Stimulated activated CD4-positive, alpha-beta T cell treated with anti-CD3 and anti-CD28 coated beads, TNF-alpha, amount 100 ng/mL, for 1 hour (primary cell): Measurements from ENCODE around the gene FAM13B.
A peak's percentile ranks its signal among the peaks of the same experiment; 100 is the strongest.
"Not testable (repeated sequence)": the region's sequence is repeated elsewhere in the genome, so short reads cannot be mapped to it uniquely, and the experiment has no call there.

Source experiments
- DNase-seq, 3 donors: peaks; one replicate each; pipeline ENCODE4 v3.0.0-alpha.2; 2020; ENCODE audit warnings: low read depth in 3 of 3, low spot score in 1 of 3

Gene FAM13B

GRCh38 chr5:138032572-138033385 lies at the start of gene FAM13B:
Gene FAM13B, minus strand, starts transcription at chr5:138033079. Its CDS starts 13,968 bp downstream, at chr5:138019111.
- peak; percentile 47 to 70 (median 68) for DNase-seq

- DNase-seq: no peak
Measured at GRCh38 chr5:138082033-138082432, 49.2 kb upstream of the FAM13B start.

- DNase-seq: no peak
Measured at GRCh38 chr5:138078006-138078643, 45.2 kb upstream of the FAM13B start.

DNA sequence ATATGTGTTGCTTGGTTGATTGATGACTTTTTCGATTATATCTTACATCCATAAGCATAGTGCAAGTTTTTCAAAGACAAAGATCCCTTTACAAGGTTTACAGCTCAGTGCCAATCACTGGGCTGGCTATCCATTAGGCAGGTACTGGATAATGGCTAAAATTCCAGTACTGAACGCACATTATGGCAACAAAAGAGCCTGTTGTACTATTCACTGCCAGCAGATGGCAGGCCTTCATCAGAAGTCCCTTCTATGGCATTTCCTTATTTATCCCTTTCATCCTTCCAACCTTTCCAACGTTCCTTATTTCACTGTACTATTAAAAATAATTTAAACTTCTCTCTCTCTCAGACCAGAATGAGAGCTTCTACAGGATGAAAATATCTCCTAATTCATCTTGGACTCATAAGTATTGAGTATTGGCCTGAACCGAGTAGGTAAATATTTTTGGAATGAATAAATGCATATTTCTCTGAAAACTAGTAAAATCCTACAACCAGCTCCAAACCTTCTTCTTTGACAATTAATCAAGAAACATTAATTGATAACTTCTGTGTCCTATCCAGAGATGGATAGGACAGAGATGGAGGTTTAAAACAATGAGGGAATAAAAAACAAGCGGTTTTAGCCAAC lies 44.3 kb upstream of the FAM13B start:
- peak in 2 of 3 donors; percentile 5 to 16 for DNase-seq

DNA sequence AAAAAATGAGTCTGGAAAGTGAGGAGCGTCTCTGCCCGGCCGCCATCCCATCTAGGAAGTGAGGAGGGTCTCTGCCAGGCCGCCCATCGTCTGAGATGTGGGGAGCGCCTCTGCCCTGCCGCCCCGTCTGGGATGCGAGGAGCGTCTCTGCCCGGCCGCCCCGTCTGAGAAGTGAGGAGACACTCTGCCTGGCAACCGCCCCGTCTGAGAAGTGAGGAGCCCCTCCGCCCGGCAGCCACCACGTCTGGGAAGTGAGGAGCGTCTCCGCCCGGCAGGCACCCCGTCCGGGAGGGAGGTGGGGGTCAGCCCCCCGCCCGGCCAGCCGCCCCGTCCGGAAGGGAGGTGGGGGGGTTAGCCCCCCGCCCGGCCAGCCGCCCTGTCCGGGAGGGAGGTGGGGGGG lies 37.1 kb upstream of the FAM13B start:
- not testable (repeated sequence) for DNase-seq

- DNase-seq: peak; percentile 27 to 61 (median 37)
Measured at GRCh38 chr5:138068742-138069600, 36.1 kb upstream of the FAM13B start.

DNA sequence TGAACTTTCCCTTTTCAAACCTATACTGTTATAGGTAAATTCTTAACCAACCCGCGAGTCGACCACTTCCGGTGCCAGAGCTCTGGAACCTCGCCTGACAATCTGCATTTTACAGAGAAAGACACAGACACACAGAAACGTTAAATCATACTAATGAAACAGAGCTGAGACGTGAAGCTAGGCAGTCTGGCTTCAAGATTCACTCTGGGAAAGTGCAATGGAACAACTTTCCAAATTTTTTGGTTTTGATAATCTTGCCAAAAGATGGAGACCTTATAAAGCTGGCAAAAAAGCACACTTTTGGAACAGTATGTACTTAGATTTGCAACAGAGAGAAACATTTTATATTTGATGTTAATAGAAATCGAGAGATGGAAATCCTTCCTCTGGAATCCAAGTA lies 35.1 kb upstream of the FAM13B start:
- DNase-seq: no peak

GRCh38 chr5:138065102-138065501 lies 32.2 kb upstream of the FAM13B start:
- DNase-seq: no peak

DNA sequence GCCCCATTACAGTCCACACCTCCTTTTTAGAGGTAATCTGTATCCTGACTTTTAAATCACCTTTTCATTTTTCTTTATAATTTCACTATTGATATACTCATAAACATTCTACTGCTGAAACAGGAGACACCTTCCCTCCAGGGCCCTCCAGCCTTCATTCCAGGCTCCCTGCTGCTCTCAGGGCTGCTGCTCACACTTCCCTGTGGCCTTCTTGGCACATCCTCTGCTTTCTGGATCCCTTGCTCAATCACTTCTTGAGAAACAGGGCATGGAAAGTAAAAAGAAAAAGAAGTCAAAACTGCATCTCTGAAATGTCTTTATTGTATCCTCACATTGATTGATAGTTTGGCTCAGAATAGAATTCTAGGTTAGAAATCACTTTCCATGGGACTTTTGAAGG lies 31.6 kb upstream of the FAM13B start:
- no peak for DNase-seq

DNA sequence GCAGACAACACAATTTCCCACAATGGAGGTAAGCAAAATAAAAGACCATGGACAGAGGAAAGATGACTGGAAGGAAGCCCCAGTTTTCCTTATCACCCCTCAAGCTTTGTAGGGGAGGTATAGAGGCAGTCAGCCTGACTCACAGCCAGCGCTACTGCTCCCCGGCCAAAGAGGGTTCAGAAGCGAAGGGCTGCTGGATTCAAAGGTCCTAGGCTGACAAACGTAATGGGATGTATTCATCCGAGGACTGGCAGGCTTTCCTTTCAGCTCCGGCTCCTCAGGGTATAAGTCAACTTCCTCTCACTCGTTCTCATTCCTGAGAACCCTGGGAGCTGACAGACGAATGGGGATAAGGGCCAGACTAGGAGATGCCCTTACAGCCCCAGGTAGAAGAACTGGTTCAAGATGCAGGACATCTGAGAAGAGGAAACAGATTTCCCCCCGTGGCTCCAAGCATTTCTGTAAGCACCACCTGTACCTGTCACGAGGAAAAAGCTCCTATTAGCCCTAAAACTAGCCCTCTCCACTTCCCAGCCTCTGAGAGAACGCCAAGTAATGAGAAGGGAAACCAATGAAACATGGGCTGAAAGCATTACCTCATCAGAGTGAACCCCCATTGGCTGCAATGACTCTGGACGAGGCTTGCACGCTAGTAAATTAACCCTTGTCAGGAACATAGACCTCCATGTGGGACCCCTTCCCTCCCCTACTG lies 22.1 kb upstream of the FAM13B start:
- no peak for DNase-seq

GRCh38 chr5:138054206-138054605 lies 21.3 kb upstream of the FAM13B start:
- DNase-seq: no peak

GRCh38 chr5:138053554-138053953 lies 20.7 kb upstream of the FAM13B start:
- no peak for DNase-seq

DNA sequence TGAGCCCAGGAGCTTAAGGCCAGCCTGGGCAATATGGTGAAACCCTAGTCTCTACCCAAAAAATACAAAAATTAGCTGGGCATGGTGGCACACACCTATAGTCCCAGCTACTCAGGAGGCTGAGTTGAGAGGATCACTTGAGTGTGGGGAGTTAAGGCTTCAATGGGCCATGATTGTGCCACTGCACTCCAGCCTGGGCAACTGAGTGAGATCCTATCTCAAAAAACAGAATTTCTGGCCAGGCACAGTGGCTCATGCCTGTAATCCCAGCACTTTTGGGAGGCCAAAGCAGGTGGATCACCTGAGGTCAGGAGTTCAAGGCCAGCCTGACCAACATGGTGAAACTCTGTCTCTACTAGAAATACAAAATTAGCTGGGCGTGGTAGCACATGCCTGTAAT lies 19.8 kb upstream of the FAM13B start:
- not testable (repeated sequence) for DNase-seq

DNA sequence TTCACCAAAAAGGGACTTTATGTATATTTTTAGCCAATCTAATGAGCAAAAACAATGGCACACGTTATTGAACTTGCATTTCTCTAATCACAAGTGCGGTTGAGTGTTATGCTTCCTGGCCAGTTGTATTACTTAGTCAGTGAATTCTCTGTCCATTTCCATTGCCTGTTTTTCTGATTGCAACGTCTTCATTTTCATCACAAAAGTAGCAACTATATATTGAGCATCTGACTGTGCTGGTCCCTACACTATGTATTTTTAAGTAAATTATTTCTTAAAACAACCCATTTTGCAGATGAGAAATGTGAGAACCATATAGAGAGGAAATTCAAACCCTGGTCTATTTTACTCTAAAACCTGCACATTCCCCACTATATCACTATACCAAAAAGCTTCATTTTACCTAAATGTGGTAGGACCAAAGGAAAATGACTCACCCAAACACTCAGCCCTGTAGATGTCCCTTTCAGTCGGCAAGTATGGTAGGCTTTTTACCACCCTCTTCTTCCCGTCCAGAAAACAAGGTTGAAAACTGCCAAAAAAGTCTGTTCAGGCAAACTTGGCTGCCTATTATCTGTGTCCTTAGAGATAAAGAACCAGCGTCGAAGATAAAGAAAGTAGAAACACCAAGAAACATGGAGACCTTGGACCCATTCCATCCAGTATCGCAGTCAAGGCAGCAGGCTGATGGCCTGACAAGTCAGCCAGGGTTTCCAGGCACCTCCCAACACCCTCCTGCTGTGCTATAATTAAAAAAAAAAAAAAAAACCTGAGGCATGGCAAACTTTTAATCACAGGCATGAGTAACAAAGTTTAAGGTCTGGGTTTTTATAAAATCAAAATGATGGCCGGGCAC lies 18.8 kb upstream of the FAM13B start:
- DNase-seq: no peak

- DNase-seq: not testable (repeated sequence)
Measured at GRCh38 chr5:138045283-138045682, 12.4 kb upstream of the FAM13B start.

DNA sequence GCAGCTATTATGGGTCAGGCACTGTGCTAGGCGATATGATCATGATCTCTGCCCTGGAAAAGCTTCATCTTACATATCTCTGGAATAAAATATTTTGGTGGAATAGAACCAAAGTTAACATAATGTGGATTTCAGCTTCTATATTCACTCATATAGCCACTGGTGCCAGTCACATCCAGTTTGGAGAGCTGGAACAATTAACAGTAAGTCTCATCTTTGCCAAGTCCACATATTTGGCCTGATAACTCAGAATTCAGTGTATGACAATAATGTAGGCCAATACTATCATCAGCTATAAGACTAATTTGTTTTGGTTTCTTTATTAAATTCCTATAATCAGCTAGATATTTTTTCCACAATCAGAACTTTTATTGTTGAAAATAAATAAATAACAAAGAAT lies 5.9 kb upstream of the FAM13B start:
- no peak for DNase-seq

- DNase-seq: no peak
Measured at GRCh38 chr5:138037907-138038633, 5.2 kb upstream of the FAM13B start.

GRCh38 chr5:138037271-138037670 lies 4.4 kb upstream of the FAM13B start:
- no peak for DNase-seq
